Esophagus squamous epithelium (tissue), 4 donors: ENCODE measurements around the gene NIFK.

Experiments
- POLR2A ChIP-seq, 4 donors: fragments of 450-650 bp; IDR thresholded peaks; one replicate each; pipeline ENCODE4 v1.6.1; 2017; ENCODE audit warnings: antibody characterized with exemption in 4 of 4, mild to moderate bottlenecking in 4 of 4, moderate library complexity in 3 of 4
- TF ChIP-seq, protein P1 (sequence below), 6 experiments: fragments of 450-650 bp in 4 of 6; fragments of 200-600 bp in 2 of 6; sonication (generic) in 2 of 6; IDR thresholded peaks; one replicate each; pipeline ENCODE4 v1.5.1; 2016 to 2019; ENCODE audit warnings: antibody characterized with exemption in 6 of 6, mild to moderate bottlenecking in 4 of 6, moderate library complexity in 4 of 6

DNA sequence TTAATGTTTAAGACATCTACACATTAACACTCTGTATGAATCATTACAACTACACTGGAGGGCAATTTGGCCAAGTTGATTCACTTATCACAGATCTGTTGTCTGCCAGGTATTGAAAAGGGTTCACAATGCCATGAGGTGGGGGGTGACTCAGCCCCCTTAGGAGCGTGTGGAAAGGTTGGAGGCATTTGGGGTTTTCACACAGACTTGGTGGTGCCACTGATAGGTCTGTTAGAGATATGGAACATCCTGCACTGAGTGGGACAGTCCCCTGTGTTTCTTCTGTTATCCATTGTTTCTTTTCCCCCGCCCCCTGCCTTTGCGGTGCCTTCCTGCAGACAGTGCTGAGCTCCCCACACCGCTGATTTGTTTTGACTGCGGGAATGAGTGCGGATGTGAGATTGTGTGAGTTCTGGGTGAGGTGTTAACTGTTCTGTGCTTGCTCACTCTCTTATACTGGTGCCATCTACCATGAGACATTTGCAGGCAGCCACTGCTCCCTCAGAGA, 9.4 kb upstream of the NIFK start:
- TF ChIP-seq, protein P1, sequence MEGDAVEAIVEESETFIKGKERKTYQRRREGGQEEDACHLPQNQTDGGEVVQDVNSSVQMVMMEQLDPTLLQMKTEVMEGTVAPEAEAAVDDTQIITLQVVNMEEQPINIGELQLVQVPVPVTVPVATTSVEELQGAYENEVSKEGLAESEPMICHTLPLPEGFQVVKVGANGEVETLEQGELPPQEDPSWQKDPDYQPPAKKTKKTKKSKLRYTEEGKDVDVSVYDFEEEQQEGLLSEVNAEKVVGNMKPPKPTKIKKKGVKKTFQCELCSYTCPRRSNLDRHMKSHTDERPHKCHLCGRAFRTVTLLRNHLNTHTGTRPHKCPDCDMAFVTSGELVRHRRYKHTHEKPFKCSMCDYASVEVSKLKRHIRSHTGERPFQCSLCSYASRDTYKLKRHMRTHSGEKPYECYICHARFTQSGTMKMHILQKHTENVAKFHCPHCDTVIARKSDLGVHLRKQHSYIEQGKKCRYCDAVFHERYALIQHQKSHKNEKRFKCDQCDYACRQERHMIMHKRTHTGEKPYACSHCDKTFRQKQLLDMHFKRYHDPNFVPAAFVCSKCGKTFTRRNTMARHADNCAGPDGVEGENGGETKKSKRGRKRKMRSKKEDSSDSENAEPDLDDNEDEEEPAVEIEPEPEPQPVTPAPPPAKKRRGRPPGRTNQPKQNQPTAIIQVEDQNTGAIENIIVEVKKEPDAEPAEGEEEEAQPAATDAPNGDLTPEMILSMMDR (IDR thresholded peaks at IDR 0.05) = no peak
- TF ChIP-seq POLR2A (IDR thresholded peaks at IDR 0.05) = no peak
